GM21447 (cell line): Measurements from ENCODE around the gene GNA15.
"Not testable (repeated sequence)": the region's sequence is repeated elsewhere in the genome, so short reads cannot be mapped to it uniquely, and the experiment has no call there.

Experiments used
- ATAC-seq: cut with Tn5 transposase; IDR thresholded peaks from one replicate; pipeline ENCODE4 v1.9.1; 2021; ENCODE audit not compliant: unreplicated experiment

GNA15 gene

DNA sequence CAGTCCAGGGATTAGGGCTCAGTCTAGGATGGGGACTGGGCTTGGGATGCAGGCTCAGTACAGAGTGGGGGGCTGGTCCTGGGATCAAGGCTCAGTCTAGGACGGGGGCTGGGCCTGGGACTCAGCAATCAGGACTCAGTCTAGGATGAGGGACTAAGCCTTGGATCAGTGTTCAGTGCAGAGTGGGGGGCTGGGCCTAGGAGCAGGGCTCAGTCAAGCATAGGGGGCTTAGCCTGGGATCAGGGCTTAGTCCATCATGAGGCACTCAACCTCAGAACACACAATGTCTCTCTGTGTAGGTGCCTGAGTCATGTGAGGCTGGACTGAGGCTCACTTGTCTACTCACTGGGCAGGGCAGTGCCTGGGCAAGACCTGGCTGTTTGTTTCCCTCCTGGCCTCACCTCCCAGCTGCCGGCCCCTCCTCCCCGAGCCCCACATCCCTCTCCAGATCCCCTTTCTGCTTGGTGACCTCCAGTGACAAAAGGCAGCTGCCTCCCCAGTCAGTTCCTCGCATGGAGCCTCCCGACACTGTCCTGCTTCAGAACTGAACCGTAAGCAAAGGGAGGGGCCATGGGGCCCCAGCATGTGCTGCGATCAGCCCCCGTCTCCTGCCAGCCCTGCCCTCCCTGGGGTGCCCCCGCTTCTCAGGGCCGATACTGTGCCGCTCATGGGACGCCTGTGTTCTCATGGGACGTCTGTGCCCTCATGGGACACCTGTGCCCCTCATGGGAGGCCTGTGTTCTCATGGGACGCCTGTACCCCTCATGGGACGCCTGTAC lies 36.2 kb downstream of the GNA15 start:
- ATAC-seq = no peak

DNA sequence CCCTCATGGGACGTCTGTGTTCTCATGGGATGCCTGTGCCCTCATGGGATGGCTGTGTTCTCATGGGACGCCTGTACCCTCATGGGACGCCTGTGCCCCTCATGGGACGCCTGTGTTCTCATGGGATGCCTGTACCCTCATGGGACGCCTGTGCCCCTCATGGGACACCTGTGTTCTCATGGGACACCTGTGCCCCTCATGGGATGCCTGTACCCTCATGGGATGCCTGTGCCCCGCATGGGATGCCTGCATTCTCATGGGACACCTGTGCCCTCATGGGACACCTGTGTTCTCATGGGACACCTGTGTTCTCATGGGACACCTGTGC lies 36.8 kb downstream of the GNA15 start:
- ATAC-seq = not testable (repeated sequence)

DNA sequence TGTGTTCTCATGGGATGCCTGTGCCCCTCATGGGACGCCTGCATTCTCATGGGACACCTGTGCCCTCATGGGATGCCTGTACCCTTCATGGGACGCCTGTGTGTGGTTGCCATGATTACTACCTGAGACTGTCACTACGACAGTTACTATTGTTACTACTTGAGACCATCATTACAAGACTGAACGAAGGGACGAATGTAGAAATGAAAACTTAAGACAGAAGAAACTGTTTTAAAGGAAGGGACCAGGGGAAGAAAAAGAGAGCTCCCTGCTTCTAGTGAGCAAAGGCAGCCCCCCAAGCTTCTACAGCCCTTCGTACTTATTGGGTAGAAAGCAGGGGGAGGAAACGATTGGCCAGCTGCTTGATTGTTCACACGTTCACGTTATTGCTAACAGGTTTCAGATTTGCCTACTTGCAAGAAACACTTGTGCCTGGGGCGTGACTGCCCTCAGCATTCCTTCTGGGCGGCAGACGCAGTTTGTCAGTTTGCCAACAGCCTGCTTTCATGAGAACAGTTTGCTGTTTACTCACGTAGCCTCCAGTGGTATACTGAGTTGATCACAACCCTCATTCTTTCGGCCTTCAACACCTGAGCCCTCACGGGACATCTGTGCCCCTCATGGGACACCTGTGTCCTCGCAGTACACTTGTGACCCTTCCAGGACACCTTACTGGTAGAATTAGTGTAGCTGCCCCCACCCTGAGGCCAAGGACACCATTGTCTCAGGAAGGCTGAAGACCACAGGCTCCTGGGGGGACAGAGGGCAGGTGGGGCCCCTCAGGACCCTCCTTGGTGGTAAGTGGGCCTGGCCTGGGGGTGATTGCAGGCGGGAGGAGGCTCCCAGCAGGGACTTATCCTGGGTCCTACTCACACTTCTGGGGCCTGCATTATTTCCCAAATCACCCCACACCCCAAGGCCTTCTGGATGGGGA lies 40.2 kb downstream of the GNA15 start:
- no peak for ATAC-seq

DNA sequence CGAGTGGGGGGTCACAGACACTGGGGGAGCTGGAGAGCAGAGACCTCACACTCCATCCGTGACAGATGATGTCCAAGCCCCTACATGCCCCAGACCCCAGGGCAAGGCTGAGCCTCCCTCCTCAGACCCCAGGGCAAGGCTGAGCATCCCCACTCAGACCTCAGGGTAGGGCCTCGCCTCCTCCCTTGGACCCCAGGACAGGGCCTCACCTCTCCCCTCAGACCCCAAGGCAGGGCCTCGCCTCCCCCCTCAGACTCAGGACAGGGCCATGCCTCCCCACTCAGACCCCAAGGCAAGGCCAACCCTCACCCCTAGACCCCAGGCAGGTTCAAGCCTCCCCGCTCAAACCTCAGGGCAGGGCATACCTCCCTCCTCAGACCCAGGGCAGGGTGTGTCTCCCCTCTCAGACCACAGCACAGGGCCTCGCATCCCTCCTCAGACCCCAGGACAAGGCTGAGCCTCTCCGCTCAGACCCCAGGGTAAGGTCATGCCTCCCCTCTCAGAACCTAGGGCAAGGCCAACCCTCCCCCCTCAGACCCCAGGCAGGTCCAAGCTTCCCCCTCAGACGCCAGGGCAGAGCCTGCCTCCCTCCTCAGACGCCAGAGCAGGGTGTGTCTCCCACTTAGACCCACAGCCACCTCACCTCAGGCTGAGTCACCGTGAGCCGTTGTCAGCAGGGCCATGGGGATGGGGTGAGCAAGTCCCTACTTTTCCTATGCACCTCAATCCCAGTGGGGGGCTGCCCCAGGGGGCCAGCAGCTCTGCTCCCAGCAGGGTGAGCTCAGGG lies 41.1 kb downstream of the GNA15 start:
- no peak for ATAC-seq

DNA sequence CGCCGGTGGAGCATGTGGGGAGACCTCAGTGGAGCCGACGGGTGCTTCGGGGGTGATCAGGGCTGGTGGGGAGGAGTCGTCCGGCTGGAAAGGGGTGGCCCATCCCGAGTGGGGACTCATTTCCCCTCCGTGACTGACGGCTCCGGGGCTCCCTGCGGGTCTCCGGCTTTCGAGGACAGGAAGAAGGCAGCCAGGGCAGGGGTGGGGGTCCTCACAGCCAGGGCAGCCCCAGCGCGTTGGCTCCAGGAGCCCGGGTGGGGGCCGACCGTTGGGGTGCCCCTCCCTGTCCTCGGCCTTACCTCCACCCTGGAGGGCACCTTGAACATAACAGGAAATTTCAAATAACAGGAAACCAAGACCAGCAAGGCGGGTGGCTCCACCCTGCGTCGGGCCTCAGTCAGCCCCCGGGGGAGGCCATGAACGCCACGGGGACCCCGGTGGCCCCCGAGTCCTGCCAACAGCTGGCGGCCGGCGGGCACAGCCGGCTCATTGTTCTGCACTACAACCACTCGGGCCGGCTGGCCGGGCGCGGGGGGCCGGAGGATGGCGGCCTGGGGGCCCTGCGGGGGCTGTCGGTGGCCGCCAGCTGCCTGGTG lies 42.6 kb downstream of the GNA15 start, which contains the start of gene S1PR4:
Gene S1PR4 (plus strand): TSS at position 393 of the 596 bp plus-strand sequence. CDS start 24 bp downstream, at position 417.
- ATAC-seq = no peak

DNA sequence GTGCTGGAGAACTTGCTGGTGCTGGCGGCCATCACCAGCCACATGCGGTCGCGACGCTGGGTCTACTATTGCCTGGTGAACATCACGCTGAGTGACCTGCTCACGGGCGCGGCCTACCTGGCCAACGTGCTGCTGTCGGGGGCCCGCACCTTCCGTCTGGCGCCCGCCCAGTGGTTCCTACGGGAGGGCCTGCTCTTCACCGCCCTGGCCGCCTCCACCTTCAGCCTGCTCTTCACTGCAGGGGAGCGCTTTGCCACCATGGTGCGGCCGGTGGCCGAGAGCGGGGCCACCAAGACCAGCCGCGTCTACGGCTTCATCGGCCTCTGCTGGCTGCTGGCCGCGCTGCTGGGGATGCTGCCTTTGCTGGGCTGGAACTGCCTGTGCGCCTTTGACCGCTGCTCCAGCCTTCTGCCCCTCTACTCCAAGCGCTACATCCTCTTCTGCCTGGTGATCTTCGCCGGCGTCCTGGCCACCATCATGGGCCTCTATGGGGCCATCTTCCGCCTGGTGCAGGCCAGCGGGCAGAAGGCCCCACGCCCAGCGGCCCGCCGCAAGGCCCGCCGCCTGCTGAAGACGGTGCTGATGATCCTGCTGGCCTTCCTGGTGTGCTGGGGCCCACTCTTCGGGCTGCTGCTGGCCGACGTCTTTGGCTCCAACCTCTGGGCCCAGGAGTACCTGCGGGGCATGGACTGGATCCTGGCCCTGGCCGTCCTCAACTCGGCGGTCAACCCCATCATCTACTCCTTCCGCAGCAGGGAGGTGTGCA lies 43.3 kb downstream of the GNA15 start:
- ATAC-seq = no peak

DNA sequence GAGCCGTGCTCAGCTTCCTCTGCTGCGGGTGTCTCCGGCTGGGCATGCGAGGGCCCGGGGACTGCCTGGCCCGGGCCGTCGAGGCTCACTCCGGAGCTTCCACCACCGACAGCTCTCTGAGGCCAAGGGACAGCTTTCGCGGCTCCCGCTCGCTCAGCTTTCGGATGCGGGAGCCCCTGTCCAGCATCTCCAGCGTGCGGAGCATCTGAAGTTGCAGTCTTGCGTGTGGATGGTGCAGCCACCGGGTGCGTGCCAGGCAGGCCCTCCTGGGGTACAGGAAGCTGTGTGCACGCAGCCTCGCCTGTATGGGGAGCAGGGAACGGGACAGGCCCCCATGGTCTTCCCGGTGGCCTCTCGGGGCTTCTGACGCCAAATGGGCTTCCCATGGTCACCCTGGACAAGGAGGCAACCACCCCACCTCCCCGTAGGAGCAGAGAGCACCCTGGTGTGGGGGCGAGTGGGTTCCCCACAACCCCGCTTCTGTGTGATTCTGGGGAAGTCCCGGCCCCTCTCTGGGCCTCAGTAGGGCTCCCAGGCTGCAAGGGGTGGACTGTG lies 44.0 kb downstream of the GNA15 start:
- ATAC-seq = no peak

DNA sequence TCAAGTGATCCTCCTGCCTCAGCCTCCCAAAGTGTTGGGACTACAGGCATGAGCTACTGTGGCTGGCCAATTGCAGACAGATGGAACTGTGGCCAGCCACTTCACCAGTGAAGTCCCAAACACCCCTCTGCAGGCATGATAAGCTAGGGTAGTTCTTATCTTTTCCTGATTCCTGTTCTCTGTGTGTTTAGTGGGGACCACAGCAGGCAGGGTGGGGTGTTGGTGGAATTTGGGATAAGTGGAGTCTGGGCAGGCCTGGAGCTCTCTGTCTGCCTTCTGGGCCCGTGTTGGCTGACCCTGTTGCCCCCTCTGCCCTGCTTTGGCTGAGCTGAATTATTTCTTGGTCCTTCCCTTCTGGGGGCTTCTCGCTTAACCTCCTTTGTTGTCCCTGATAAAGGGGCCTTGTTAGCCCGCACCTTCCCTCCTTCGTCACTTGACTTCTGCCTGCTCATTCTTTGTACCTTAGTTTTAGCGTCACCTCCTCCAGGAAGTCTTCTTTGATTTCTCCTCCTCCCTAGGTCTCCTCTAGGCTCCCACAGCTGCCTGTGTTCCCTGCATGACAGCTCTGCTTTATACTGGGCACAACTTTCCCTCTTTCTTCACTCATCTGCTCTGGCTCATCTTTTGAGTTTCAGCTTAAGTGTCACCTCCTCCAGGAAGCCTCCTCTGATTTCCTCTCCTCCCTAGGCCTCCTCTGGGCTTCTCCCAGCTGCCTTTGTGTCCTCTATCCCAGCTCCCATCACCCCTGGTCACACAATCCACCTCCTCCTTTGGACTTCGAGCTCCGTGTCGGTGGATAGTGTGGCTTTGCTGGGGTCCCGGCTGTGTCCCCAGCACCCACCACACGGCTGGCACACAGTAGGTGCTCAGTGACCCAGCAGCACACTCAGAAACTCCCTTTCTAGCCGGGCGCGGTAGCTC lies 48.1 kb downstream of the GNA15 start:
- ATAC-seq = no peak

DNA sequence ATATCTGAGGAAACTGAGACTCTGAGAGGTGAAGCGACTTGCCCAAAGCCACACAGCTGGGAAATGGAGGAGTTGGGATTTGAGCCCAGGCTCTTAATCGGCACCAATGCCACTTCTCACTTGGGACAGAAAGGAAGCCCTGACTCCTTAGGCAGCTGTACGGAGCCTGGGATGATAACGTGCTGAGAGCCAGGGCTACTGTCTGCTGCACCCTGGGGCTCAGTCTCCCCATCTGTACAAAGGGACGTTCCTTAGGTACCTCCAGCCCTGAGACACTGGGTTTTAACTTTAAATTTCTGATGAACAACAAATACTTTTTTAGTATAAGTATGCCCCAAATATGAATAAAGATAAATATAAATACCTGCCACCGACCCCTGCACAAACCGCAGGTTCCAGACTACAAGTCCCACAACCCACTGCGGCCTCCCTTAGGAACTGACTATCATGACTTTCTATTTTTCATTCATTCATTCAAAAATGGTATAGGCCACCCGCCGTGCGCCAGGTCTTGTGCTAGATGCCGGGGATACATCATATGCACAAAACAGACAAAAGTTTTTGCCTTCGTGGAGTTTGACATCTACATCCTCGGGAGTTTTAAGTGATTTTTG lies 49.1 kb downstream of the GNA15 start:
- peak; percentile 27 for ATAC-seq

DNA sequence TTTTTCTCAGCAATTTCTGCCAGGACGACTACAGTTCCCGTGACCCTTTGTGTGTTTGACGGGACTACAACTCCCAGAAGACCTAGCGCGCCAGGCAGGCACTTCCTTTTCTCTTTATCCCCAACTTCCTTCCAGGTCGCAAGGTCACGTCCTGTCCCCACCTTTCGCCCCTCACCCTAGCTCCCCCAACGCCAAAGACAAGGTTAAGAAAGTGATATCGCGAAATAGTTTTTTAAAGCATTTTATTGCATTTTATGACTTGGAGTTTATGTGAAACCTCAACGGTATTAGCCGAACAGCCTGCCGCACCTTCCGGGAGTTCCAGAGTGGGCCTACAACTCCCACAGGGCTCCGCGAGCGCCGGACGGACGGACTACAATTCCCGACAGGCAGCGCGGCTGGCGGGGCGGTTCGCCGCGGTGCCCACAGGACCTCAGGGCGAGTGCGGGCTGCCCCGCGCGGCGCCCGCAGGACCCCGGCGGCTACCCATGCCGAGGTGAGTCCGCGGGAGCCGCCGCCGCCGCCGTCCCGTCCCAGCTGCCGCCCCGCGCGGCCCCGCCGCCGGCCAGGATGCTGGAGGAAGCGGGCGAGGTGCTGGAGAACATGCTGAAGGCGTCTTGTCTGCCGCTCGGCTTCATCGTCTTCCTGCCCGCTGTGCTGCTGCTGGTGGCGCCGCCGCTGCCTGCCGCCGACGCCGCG lies 49.8 kb downstream of the GNA15 start, which contains the start of gene NCLN:
Gene NCLN (plus strand): TSS at position 470 of the 699 bp plus-strand sequence. CDS start 101 bp downstream, at position 571.
- peak; percentile 59 for ATAC-seq

DNA sequence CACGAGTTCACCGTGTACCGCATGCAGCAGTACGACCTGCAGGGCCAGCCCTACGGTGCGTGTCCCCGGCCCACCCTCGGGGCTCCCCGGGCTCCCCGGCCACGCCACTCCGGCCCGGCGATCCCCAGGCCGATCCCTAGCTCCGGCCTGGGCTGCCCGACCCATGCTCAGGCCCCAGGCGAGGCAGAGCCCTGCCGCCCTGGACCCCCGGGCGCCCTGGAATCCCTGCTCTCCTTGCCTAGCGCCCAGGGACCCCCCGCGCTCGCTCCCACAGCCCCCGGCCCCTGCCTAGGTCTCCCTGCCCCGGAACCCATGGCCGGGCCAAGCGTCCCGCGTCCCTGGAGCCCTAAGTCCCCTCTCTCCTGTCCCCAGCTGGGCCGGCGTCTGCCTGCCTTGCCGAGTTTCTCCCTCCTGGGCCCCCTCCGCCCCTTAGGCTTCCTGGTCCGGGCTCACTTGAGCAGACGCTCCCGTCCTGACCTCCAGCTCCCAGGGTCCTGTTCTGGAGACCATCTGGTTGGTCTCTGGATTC lies 50.4 kb downstream of the GNA15 start:
- ATAC-seq = peak; percentile 5

DNA sequence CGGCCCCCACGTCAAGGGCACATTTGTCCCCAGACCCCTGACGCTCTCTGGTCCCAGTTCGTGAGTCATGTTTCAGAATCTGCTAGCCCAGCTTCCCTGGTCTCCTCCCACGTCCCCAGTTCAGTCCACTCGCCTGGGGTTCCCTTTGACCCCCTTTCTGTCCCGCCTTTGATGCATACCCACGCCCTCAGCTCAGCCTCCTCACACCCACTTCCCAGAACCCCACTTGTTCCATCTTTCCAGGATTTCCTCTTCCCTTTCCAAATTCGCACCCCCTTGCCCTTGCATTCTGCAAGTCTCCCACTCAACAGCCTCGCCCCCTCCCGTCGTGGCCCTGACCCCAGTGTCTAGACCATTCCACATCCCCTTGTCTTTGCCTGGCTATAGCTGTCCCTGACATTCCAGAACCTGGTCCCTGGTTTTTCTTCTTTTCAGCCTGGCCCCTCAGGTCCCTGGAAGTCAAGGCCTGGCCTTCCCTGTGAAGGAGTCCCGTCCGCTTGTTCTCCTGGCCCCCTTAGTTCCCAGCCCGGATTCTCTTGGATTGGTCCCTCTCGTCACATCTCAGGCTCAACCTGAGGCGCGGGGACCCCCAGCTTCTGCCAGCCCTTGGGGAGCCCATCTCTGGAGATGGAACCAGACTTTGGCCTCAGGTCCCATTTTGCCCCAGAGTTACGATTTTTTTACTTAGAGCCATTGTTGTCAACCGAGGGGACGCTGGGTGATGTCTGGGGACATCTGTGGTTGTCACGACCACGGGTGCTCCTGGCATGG lies 51.2 kb downstream of the GNA15 start:
- ATAC-seq = no peak

DNA sequence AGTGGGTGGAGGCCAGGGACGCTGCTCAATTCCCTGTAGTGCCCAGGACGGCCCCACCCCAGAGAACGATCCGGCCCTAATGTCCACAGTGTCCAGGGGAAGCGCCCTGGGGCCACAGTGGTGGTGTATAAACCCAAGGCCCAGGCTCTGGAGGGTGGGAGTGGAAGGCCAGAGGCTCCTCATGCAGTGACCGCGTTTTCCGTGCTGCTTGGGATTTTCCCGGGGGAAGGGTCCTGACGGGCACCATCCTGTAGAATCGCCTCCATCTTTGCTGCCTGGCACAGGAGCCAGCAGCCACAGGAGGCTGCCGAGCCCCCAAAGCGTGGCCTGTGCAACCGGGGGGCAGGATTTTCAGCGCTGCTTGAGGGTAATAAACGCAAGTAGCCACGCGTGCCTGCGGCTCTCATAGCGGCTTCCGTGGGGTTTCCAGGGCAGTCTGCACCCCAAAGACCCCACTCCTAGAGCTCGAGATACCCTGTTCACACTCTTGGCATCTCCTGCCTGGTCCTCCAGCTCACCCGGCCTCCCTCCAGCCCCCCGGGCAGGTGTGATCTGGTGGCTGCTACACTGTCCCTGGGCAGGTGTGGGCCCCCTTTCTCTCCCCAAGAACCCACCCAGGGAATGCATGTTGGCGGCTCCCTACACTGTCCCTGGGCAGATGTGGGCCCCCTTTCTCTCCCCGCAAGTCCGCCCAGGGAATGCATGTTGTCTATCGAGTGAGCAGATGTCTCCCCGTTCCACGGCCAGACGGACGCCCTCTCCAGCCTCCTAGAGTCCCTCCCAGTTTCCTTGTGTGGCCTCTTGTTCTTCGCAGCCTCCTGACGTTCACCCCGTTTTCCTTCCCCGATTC lies 52.1 kb downstream of the GNA15 start:
- ATAC-seq = no peak

DNA sequence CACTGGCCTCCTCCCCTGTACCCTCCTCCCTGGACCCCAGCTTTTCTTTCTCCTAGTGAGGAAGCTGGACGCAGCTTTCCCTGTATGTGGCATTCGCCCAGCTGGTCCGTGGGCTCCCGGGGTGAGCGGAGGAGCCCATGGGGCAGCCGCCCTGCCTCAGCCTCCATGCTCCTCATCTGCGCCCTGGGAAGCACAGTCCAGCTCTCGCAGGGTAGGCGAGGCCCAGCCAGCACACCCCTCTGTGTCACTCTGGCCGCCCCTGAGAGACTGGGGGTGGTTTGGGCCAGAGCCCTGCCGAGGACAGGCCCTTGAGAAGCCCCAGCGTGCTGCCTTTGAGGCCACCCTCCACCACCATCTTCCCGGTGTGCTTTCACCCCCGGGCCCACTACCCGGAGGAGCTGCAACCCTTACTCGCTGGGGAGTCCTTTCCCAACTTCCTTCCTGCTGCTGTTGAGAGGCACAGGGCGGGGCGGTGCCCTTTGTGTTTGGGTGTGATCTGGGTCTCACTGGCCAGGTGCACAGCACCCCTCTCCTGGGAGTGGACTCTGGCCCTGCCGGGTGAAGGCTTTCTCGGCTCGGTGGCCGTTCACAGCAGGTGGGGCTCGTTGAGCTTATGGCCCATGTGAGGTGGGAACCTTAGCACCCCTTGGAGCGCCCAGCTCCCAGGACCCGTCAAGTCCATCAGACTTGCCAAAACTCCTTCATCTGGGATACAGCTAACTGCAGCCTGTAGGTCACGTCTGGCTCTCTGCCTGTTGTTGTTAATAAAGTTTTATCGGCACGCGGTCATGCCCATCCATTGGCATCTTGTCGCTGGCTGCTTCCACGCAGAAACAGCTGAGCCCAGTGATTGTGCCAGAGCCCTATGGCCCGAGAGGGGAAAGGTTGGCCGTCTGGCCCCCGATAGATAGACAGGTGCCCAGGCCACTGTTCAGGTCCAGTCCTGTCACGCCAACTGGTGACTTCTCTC lies 53.1 kb downstream of the GNA15 start:
- ATAC-seq = no peak
